HL-60 (cell line): ENCODE results near the gene AKAP8L.
"Not testable (repeated sequence)": the region's sequence is repeated elsewhere in the genome, so short reads cannot be mapped to it uniquely, and the experiment has no call there.

ENCODE experiments used
- DNase-seq, 2 experiments: peaks; one replicate each; pipeline ENCODE4 v3.0.0-alpha.2; 2010 to 2020; ENCODE audit warnings: low read depth in 1 of 2, low spot score in 1 of 2
- H3K27ac ChIP-seq: fragments of 250-450 bp; sonication (Bioruptor Pico); replicated peaks from 2 replicates; pipeline ENCODE4 v1.5.1; 2020; ENCODE audit warnings: mild to moderate bottlenecking, moderate library complexity
- H3K27me3 ChIP-seq: fragments of 250-450 bp; sonication (Bioruptor Pico); 2 replicates; pipeline ENCODE4 v1.5.1; 2021; ENCODE audit warnings: mild to moderate bottlenecking, moderate library complexity; ENCODE audit not compliant: insufficient read depth, poor library complexity, severe bottlenecking
- H3K4me3 ChIP-seq: replicated peaks from 2 replicates; pipeline ENCODE4 v1.5.1; 2011; ENCODE audit warnings: mild to moderate bottlenecking, control low read depth, low read length; ENCODE audit not compliant: insufficient read depth
- CTCF ChIP-seq: IDR thresholded peaks from one replicate; pipeline ENCODE4 v1.5.1; 2011; ENCODE audit warnings: low read length, control low read depth, inconsistent platforms; ENCODE audit not compliant: insufficient read depth
- GABPA ChIP-seq: IDR thresholded peaks from 2 replicates; pipeline ENCODE4 v1.6.1; 2012; ENCODE audit warnings: low read depth
- POLR2AphosphoS5 ChIP-seq: IDR thresholded peaks from 2 replicates; pipeline ENCODE4 v1.6.1; 2012; ENCODE audit warnings: low read depth
- REST ChIP-seq: IDR thresholded peaks from 2 replicates; pipeline ENCODE4 v1.6.1; 2012; ENCODE audit warnings: low read depth; ENCODE audit not compliant: insufficient replicate concordance
- SPI1 ChIP-seq: IDR thresholded peaks from 2 replicates; pipeline ENCODE4 v1.6.1; 2012; ENCODE audit warnings: low read depth, mild to moderate bottlenecking, borderline replicate concordance

The AKAP8L gene

GRCh38 chr19:15352535-15352934 is 66.3 kb downstream of the AKAP8L start:
- not testable (repeated sequence) for H3K4me3 ChIP-seq, DNase-seq, H3K27ac ChIP-seq, H3K27me3 ChIP-seq
- TF ChIP-seq POLR2AphosphoS5: peak; percentile 55; the same call in 1 of the 2 replicates

- H3K27ac ChIP-seq, H3K4me3 ChIP-seq, H3K27me3 ChIP-seq, DNase-seq: not testable (repeated sequence)
Measured at GRCh38 chr19:15341328-15341727, 77.5 kb downstream of the AKAP8L start.

- TF ChIP-seq REST (no peak), POLR2AphosphoS5 (no peak), GABPA (no peak), SPI1 (no peak)
- Histone ChIP-seq H3K27ac (no peak overlapping the region), H3K27me3 (no peaks in the 10 kb centered on the region), H3K4me3 (no peak overlapping the region)
- DNase-seq: no peak
Measured at GRCh38 chr19:15340086-15340485, 78.7 kb downstream of the AKAP8L start.

GRCh38 chr19:15337202-15337601 is 81.6 kb downstream of the AKAP8L start:
- Histone ChIP-seq H3K4me3 (no peak overlapping the region), H3K27ac (no peak overlapping the region), H3K27me3 (no peaks in the 10 kb centered on the region)
- no peak for TF ChIP-seq GABPA
- no peak for TF ChIP-seq REST
- no peak for TF ChIP-seq SPI1
- TF ChIP-seq CTCF: no peak
- no peak for TF ChIP-seq POLR2AphosphoS5
- DNase-seq: no peak

- H3K27ac ChIP-seq, H3K4me3 ChIP-seq, H3K27me3 ChIP-seq, DNase-seq: not testable (repeated sequence)
Measured at GRCh38 chr19:15335992-15336391, 82.8 kb downstream of the AKAP8L start.

- no peak for TF ChIP-seq SPI1
- TF ChIP-seq POLR2AphosphoS5: no peak
- no peak for TF ChIP-seq REST
- no peak for TF ChIP-seq GABPA
- no peak for TF ChIP-seq CTCF
- Histone ChIP-seq H3K27ac (peak within 1 kb of the TSS; percentile 84), H3K4me3 (peak within 1 kb of the TSS; percentile 96), H3K27me3 (no peaks in the 10 kb centered on the region)
- DNase-seq: peak in 1 of 2 experiments; percentile 55
Measured at GRCh38 chr19:15332311-15332996, 86.3 kb downstream of the AKAP8L start, which contains the start of gene BRD4. Gene BRD4 (minus strand): TSS chr19:15332539. CDS start chr19:15273099, 59,440 bp downstream.
